HPDE6-E6E7 (cell line): Measurements from ENCODE around the gene SMIM44.
"Not testable (repeated sequence)": the region's sequence is repeated elsewhere in the genome, so short reads cannot be mapped to it uniquely, and the experiment has no call there.

Experiments
- DNase-seq: peaks from one replicate; pipeline ENCODE4 v3.0.0; 2011; ENCODE audit warnings: missing footprints; ENCODE audit errors: extremely low spot score

The SMIM44 gene

GRCh38 chr19:3457528-3458228 is 25.6 kb downstream of the SMIM44 start:
- no peak for DNase-seq

GRCh38 chr19:3456925-3457527 is 26.2 kb downstream of the SMIM44 start:
- DNase-seq: no peak

DNA sequence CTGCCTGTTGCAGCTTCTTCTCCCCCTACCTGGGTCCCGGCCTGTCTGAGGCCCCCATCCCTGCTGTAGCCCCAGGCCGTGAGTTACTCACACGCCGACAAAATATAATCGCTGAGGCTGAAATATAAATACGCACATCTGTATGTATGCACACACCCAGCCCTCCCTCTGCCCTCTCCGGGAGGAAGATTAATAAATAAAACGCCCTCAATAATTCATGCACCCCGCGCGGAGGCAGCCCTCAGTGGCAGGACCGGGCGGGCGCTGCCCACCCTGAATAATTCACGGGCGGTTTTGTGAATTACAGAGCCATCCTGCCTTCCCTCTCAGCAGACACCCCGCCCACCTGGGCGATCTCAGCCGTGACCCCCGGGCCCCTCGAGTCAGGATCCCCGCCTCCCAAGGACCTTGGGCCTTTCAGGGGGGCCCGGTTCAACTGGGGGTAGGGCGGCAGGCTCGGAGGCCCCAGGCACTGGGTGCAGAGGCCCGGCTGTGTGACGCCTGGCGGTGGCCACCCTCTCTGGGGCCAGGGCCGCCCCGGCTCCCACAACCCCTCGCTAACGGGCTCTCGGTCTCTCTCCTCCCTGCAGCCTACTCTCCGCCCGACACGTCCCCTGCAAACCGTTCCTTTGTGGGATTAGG is 27.2 kb downstream of the SMIM44 start:
- no peak for DNase-seq

DNA sequence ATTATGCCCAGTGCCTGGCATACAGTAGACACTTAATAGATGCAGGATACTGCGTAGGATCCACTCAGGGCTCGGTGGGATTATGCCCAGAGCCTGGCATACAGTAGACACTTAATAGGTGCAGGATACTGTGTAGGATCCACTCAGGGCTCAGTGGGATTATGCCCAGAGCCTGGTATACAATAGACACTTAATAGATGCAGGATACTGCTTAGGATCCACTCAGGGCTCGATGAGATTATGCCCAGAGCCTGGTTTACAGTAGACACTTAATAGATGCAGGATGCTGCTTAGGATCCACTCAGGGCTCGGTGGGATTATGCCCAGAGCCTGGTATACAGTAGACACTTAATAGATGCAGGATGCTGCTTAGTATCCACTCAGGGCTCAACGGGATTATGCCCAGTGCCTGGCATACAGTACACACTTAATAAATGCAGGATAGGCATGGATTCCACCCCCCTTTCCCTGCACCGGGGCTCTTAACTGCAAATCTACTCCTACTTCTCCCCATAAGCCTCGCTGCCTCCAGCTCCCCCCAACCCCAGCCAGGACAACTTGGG is 27.8 kb downstream of the SMIM44 start:
- DNase-seq: no peak

GRCh38 chr19:3454656-3455392 is 28.4 kb downstream of the SMIM44 start:
- no peak for DNase-seq

GRCh38 chr19:3453840-3454239 is 29.4 kb downstream of the SMIM44 start:
- no peak for DNase-seq

DNA sequence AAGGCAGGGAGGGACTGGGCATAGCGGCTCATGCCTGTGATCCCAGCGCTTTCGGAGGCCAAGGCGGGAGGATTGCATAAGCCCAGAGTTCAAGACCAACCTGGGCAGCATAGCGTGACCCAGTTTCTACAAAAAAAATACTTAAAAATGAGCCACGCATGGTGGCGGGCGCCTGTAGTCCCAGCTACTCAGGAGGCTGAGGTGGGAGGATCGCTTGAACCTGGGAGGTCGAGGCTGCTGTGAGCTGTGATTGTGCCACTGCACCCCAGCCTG is 30.4 kb downstream of the SMIM44 start:
- not testable (repeated sequence) for DNase-seq

GRCh38 chr19:3452171-3452941 is 30.9 kb downstream of the SMIM44 start:
- DNase-seq: no peak

- no peak for DNase-seq
Observed at GRCh38 chr19:3451451-3451866, 31.8 kb downstream of the SMIM44 start.

GRCh38 chr19:3450796-3451411 is 32.3 kb downstream of the SMIM44 start:
- DNase-seq: peak; percentile 64

GRCh38 chr19:3448616-3449334 is 34.5 kb downstream of the SMIM44 start:
- DNase-seq: no peak

DNA sequence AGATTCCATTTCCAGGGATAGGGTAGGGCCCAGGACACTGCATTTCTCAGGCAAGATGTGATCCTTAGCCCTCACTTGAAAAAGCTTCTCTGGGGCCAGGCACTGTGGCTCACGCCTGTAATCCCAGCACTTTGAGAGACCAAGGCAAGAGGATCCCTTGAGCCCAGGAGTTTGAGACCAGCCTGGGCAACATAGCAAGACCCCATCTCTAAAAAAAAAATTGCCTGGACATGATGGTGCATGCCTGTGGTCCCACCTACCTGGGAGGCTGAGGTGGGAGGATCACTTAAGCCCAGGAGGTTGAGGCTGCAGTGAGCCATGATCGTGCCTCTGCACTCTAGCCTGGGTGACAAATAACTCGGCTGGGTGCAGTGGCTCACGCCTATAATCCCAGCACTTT is 36.6 kb downstream of the SMIM44 start:
- DNase-seq: not testable (repeated sequence)

DNA sequence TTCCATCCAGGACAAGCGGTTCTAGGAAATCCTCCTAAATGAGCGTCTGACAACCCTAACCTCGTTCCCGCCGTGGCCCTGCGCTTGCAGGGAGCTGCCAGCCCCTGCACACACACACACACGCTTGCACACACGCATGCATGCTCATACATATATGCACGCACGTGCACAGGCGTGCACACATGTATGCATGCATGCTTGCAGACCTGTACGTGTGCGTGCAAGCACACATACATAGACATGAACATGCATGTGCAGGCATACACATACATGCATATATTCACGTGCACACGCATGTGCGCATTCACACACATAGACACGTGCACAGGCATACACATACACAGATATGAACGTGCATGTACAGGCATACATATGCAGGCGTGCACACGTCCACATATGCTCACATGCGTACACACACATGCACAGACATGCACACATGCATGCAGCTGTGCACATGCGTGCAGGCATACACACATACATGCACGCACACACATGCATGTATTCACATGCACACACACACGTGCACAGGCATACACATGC is 38.5 kb downstream of the SMIM44 start:
- DNase-seq: no peak

DNA sequence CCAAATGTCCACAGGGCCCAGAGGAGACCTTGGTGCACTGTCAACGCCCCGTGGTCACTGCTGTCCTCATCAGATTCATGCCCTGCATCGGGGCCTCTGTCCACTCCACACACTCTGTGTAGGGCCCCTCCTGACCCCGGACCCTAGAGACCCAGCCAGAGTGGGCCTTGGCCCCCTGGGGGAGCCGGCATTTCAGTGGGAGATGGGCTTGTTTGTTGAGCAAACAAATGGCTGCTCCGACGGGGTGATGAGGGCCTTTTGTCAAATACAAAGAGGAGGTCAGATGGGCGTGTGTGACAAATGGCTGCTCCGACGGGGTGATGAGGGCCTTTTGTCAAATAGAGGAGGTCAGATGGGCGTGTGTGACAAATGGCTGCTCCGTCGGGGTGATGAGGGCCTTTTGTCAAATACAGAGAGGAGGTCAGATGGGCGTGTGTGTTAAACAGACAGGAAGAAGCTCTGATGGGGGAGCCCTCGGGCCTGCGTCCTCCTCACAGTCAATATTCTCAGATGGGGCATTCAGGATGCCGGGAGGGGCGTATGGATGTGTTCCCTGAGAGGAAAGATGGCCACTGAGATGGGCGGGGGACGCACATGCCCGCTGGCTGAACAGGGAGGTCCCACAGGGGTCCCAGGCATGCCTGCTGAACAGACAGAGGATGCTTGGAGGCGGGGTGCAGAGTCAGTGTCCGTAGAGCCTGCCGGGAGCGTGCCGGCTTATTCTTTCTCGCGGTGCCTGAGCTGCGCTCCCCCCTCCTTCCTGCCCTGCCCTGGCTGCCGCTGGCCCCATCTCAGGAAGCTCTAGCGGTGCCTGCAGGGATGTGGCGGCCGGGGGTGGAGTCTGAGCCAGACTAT is 39.2 kb downstream of the SMIM44 start:
- no peak for DNase-seq

- DNase-seq: no peak
Observed at GRCh38 chr19:3442487-3443071, 40.7 kb downstream of the SMIM44 start.

GRCh38 chr19:3441986-3442329 is 41.3 kb downstream of the SMIM44 start:
- no peak for DNase-seq

DNA sequence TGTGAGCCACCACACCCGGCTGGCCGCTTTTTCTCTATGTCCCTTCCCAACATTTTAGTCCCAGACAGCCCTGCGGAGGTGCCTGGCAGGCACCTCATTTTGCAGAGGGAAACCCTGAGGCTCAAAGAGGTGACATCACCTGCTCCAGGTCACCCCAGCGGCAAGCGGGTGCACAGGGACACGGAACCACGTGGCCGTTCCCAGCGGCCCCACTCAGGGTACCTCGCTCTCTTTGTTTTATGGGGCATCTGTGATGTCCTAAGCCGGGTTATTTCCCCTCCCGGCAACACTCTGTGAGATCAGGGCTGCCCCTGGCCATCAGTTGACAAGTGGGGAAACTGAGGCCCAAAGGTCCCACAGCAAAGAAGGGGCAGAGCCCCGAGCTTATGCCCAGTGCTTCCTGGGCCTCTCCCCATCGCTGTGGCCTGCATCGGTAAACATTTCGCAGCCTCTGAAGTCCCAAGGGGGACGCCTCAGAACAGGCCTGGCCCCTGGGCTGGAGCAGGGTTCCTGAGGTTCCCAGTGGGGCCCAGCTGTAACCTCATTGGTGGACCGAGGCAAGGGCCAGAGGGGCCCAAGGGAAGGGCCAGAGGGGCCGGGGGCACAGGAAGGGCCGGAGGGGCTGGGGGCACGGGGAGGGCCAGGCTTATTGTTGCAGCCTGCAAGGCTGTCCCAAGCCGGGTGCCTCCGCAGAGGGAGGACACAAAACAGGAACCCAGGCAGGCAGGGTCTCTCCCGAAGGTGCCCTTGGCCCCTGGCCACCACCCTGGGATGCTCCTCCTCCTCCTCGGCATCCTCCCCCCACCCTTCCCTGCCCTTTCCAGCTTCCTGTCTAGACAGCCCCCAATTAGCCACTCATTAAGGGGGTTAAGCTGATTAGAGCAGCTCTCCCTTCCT is 41.9 kb downstream of the SMIM44 start:
- no peak for DNase-seq

- DNase-seq: no peak
Observed at GRCh38 chr19:3440082-3440481, 43.2 kb downstream of the SMIM44 start.
